Left ventricle myocardium inferior (tissue), 1 donor: ENCODE data around the gene MARCHF6. TPM values are rescaled to one million over a fixed set of nuclear protein-coding genes. Genes with fewer than 3 reads are reported as not detected.

Source experiments
- DNase-seq: peaks from one replicate; pipeline ENCODE4 v3.0.0-alpha.2; 2020
- H3K27ac ChIP-seq: fragments of 200-600 bp; replicated peaks from 2 replicates; pipeline ENCODE4 v1.8.0; 2021
- H3K27me3 ChIP-seq: fragments of 200-600 bp; 2 replicates; pipeline ENCODE4 v1.8.0; 2021; ENCODE audit warnings: low read depth
- H3K36me3 ChIP-seq: fragments of 200-600 bp; 2 replicates; pipeline ENCODE4 v1.8.0; 2021
- H3K4me1 ChIP-seq: fragments of 200-600 bp; 2 replicates; pipeline ENCODE4 v1.8.0; 2021
- H3K4me3 ChIP-seq: fragments of 200-600 bp; 2 replicates; pipeline ENCODE4 v1.8.0; 2021; ENCODE audit warnings: mild to moderate bottlenecking, moderate library complexity
- H3K9me3 ChIP-seq: fragments of 200-600 bp; replicated peaks from 2 replicates; pipeline ENCODE4 v1.8.0; 2021
- CTCF ChIP-seq: fragments of 200-600 bp; IDR thresholded peaks from 2 replicates; pipeline ENCODE4 v1.8.0; 2021; ENCODE audit warnings: antibody characterized with exemption, mild to moderate bottlenecking, borderline replicate concordance
- intact Hi-C: fragments of 100-400 bp; cut with micrococcal nuclease; formaldehyde crosslinking; loops from one replicate; pipeline ENCODE4 v1.11.0; 2022
- total RNA-seq: library from RNA; stranded (reverse); fragmentation: NEBNext Ultra II Directional; extraction: Animal tissue kit (Norgen Biotek cat#: 25700); gene quantifications from one replicate; pipeline ENCODE4 v1.2.1, GENCODE V29; 2021
- donor health status: DM: no; HTN: yes; CAD: no; lungs with severe emphysema.

The MARCHF6 gene
- total RNA-seq, 1 donor from 2014 or later, result 162 TPM

- peaks cover 52% of the 10 kb centered on the region for H3K4me1 ChIP-seq
- no peaks in the 10 kb centered on the region for H3K36me3 ChIP-seq
- H3K27ac ChIP-seq, result peak overlapping the region; percentile 98
- H3K9me3 ChIP-seq, result no peaks in the 10 kb centered on the region
- H3K27me3 ChIP-seq, result no peaks in the 10 kb centered on the region
- intact Hi-C loops, result loop anchor here (10.0 kb wide), 1 partner anchor 413 kb away; the partner anchor contains the start of gene DAP
- no peak for TF ChIP-seq CTCF
- H3K4me3 ChIP-seq, result peak overlapping the region; percentile 25
- no peak for DNase-seq
Observed at GRCh38 chr5:10351199-10351905, 2.1 kb upstream of the MARCHF6 start.

- TF ChIP-seq CTCF, result no peak
- Histone ChIP-seq H3K9me3 (no peaks in the 10 kb centered on the region), H3K27ac (peak overlapping the region; percentile 98), H3K4me3 (peak overlapping the region; percentile 85), H3K27me3 (no peaks in the 10 kb centered on the region), H3K36me3 (no peaks in the 10 kb centered on the region), H3K4me1 (peaks cover 58% of the 10 kb centered on the region)
- no peak for DNase-seq
- intact Hi-C loops, result loop anchor here (10.0 kb wide), 1 partner anchor 413 kb away; the partner anchor contains the start of gene DAP
Observed at GRCh38 chr5:10351919-10352318, 1.6 kb upstream of the MARCHF6 start.

GRCh38 chr5:10352430-10353240 is 860 bp upstream of the MARCHF6 start:
- Histone ChIP-seq H3K9me3 (no peaks in the 10 kb centered on the region), H3K4me1 (peaks cover 65% of the 10 kb centered on the region), H3K4me3 (peak overlapping the region; percentile 85), H3K27me3 (no peaks in the 10 kb centered on the region), H3K27ac (peak overlapping the region; percentile 98), H3K36me3 (no peaks in the 10 kb centered on the region)
- no peak for DNase-seq
- intact Hi-C loops, result loop anchor here (10.0 kb wide), 1 partner anchor 412 kb away; the partner anchor contains the start of gene DAP
- no peak for TF ChIP-seq CTCF

- TF ChIP-seq CTCF, result no peak
- intact Hi-C loops, result loop anchor here (10.0 kb wide), 1 partner anchor 411 kb away; the partner anchor contains the start of gene DAP
- peak; percentile 33 for DNase-seq
- no peaks in the 10 kb centered on the region for H3K9me3 ChIP-seq
- H3K27me3 ChIP-seq, result no peaks in the 10 kb centered on the region
- peaks cover 80% of the 10 kb centered on the region for H3K4me1 ChIP-seq
- peak overlapping the region; percentile 98 for H3K27ac ChIP-seq
- peak overlapping the region; percentile 85 for H3K4me3 ChIP-seq
- H3K36me3 ChIP-seq, result no peaks in the 10 kb centered on the region
Observed at GRCh38 chr5:10354048-10354872, 765 bp downstream of the MARCHF6 start.
